GM19035 (cell line): ENCODE measurements around the gene ASTN2.

Experiments used
- ATAC-seq: cut with Tn5 transposase; IDR thresholded peaks from one replicate; pipeline ENCODE4 v1.9.1; 2021; ENCODE audit not compliant: unreplicated experiment

The ASTN2 gene

GRCh38 chr9:117415358-117415914 is 579 bp upstream of the ASTN2 start:
- no peak for ATAC-seq

DNA sequence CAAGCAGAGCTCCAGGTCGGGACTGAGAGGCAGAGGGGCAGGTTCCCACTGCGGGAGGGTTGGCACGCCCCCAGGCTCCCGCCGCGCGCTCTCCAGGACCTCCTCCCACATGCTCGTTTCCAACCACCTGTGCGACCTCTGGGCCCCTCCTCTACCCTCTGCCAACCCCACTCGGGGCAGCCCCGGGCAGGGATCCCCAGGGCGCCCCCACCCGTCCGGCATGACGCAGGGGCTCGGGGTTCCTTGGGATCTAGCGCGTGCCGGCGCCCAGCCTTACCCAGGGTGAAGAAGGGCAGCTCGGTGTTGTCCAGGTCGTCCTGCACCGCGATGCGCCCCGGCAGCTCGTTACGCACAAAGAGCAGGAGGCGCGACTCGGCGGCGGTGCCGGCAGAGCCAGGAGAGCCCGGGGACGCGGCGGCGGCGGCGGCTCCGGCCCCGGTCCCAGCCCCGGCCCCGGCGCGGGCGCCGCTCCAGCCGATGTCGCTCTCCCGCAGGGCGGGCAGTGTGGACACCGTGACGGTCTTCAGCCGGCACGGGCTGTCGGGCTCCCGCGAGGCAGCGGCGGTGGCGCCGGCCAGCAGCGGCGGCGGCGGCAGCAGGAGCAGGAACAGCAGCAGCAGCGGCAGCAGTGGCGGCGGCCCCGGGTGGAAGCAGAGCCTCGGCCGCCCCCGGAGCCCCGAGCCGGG is 494 bp downstream of the ASTN2 start:
- ATAC-seq: no peak

- ATAC-seq: no peak
Measured at GRCh38 chr9:117413346-117414219, 1.3 kb downstream of the ASTN2 start.

GRCh38 chr9:117412841-117413240 is 2.0 kb downstream of the ASTN2 start:
- no peak for ATAC-seq

DNA sequence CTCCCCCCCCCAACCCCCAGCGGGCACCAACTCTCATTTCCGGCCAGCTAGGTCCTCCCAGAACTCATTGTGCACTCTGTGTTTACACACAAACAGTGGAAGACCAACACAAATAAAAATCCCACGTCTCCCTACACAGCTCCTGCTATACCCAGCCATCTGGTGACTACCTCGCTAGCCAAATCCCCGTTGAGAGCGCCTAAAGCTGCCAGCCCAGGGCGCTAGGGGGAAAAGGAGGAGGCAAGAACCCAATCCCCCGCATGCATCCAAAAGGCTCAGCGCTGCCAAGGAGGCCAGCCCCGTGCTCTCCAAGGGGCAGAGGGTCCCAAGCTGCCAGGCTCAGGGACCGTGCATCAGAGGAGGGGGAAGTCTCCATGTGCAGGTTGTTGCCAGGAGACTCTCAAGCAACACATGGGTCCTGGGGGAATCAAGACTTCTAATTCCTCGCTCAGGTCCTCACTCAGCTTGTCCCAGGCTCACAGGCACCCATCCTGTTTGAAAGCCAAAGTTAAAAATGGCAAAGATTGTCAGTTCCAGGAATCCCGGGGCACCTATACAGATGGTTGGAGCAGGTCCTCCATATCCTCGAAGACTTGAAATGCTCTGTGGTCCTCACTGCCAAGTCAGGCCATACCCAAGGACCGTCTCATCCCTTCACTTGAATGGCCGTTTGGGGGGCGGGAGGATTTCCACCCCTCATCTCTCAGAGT is 2.7 kb downstream of the ASTN2 start:
- ATAC-seq: no peak

- no peak for ATAC-seq
Measured at GRCh38 chr9:117411547-117411946, 3.3 kb downstream of the ASTN2 start.

GRCh38 chr9:117409321-117409720 is 5.5 kb downstream of the ASTN2 start:
- ATAC-seq: no peak

- no peak for ATAC-seq
Measured at GRCh38 chr9:117407436-117408022, 7.3 kb downstream of the ASTN2 start.

- ATAC-seq: no peak
Measured at GRCh38 chr9:117405950-117406705, 8.7 kb downstream of the ASTN2 start.

DNA sequence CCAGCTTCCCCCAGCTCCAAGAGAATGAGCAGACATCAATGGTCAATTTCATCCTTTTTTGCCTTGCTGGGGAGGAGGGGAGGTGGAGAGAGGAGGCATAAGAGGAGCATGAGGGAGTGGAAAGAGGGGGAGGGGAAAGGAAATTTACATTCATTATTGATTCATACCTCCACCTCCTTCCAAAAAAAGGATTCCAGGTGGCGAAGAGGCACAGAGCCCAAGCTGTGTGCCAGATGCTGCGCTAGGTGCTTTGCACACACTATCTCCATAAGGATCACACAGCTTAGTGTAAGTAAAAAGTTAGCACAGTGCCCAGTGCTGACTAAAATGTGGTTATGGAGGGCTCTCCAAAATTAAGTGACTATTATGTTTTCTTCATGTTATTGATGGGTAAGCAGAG is 11.0 kb downstream of the ASTN2 start:
- no peak for ATAC-seq

- ATAC-seq: no peak
Measured at GRCh38 chr9:117403403-117403811, 11.4 kb downstream of the ASTN2 start.

GRCh38 chr9:117400171-117400570 is 14.7 kb downstream of the ASTN2 start:
- no peak for ATAC-seq

DNA sequence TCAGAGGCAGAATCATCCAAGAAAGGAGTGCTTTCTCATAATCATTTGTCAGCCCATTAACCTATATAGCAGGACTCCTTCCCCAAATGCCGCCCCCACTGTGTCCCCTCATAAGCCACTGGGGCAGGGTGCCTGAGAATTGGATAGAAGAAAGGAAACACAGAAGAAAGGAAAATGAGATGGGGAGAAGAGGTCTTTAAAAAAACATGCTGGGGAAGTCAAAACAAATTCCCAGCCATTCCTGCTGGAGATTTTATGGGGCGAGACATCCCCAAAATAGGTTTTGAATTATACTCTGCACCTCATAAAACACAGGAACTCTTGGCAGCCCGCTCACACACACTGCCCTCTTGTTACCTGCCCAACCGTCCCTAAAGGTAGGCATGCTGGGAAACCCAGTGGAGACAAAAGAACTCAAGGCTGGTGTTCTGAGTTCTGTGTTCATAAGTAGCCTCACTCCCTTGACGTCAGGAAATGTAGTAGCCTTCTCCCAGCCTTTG is 19.7 kb downstream of the ASTN2 start:
- no peak for ATAC-seq

DNA sequence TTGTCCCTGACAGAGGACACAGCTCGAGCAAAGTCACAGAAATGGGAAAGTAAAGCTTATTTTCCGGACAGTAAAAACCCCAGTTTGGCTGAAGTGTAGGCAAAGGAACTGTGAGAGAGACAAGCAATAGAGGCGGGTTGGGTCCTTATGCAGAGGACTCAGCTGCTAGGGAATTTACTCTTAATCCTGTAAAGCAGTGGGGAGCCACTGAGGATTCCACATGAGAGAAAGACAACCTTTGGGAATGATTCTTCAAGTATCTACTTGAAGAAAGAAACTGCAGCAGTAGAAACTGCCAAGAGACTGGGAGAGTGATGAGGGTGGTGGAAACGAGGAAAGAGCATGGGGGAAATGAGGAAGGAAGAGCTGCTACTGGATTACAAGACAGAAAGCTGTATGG is 20.2 kb downstream of the ASTN2 start:
- ATAC-seq: no peak

DNA sequence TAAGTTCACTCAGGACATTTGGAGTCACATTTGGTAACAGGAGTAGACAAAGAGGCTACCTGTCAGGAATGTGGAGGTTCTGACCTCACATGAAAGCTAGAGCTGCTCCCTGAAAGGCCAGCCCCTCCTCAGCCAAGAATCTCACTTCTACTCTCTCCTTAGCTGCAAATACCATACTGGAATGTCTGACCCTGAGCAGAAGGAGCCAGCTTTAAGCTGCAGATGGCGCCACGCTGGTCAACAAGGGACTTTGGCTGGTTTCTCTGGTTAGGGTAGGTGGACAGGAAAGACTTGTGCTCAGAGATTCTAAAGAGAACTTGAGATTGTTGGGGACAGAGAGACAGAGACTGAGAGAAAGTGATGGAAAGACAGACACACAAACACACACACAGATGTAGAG is 21.9 kb downstream of the ASTN2 start:
- no peak for ATAC-seq

GRCh38 chr9:117387422-117387821 is 27.4 kb downstream of the ASTN2 start:
- no peak for ATAC-seq

DNA sequence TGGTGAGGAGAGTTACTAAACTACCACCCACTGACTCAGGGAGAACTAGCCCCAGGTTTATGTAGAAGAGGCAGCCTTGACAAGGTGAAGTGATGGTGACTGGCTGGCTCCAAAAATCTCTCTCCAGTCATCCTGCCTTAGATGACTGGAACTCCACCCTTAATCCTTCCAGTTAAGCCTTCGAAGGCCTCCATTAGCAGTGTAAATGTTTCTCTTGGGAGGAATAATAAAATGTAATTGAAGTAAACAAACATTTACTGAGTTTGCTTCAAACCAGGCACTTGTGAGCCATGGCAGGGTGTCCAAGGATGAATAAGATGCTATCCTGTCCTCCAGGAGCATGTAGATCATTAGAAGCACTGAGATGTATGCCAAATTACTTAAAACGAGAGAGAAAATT is 35.5 kb downstream of the ASTN2 start:
- no peak for ATAC-seq

GRCh38 chr9:117377046-117377445 is 37.8 kb downstream of the ASTN2 start:
- no peak for ATAC-seq

DNA sequence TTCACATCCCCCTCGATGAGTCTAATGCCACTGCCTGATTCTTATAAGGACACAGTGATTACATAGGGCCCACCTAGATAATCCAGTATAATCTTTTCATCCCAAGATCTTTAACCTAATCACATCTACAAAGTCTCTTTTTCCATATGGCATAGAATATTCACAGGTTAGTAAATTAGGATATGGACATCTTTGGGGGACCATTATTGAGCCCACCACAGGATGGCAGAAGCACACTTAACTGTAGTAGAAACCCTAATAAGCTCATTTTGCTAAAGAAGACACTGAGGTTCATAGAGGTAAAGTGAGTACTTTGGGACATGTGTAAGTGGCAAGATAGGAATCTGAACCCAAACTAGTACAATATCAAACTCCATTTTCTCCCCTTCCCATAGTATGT is 38.9 kb downstream of the ASTN2 start:
- no peak for ATAC-seq

DNA sequence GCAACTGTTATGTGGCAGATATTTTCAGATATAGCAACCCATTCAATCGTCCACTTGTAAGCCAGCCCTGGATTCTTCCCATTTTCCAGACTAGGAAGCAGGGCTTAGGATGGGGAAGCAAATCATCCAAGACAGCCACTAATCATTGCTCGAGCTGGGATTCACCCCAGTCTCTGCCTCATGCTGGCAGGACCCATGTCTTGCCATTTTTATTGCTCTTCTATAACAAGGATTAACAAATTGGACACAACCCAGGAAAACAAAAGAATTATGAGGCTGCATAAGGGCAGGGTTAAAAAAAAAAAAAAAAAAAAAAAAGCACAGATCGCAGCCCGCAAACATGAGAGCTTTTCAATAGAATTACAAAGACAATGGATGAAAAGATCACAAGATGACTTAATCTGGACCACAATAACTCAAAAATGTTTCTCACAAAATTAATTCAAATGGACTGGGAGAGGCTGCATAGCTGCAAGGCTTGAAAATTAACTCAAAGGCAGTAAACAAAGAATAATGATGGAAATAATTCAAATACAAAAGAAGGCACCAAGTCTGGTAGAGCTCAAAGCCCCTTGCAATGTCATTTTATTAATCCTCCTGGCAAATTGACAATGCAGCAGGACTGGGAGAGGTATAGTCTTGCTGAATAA is 40.7 kb downstream of the ASTN2 start:
- no peak for ATAC-seq
